ENCODE data around the gene CNKSR2.
A peak's percentile ranks its signal among the peaks of the same experiment; 100 is the strongest.
"Not testable (repeated sequence)": the region's sequence is repeated elsewhere in the genome, so short reads cannot be mapped to it uniquely, and the experiment has no call there.

Gene CNKSR2

DNA sequence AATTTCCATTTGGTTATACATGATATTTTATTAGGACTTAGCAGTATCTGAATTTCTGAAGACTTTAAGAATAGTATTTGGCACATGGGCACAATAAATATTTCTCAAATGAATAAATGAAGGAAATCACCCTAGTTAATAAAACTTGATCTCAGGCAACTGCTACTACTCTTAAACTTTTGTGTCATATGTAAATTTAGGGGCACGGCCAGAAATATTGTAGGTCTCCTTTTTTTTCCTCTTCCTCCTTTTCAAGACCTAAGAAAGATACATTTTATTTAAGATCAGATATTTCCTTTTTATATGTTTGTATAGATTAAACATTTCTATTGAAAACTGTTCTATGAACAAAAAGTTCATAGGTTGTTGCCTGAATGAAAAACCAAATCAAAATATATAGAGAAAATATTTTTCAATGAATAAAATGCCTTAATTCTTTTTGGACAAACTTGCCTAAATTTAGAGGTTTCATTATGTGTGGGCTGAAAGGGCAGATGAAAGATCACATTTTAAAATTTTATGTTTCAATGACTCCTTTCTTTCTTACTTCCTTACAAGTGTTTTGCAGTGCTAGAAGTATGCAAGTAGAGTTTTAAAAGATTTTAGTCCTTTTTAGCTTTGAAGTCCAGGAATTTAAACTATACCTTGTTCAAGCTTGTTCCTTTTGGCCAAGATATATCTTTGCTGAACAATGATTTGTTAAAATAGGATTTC lies 26.3 kb downstream of the CNKSR2 start:
- Mint-ChIP-seq H3K4me1 (ENCODE audit: low read depth) (peaks cover 19% of the 10 kb centered on the region), H3K27ac (no peak overlapping the region), H3K36me3 (ENCODE audit: low read depth) (no peaks in the 10 kb centered on the region), H3K4me3 (no peak overlapping the region), H3K9me3 (no peaks in the 10 kb centered on the region), H3K27me3 (no peaks in the 10 kb centered on the region)

DNA sequence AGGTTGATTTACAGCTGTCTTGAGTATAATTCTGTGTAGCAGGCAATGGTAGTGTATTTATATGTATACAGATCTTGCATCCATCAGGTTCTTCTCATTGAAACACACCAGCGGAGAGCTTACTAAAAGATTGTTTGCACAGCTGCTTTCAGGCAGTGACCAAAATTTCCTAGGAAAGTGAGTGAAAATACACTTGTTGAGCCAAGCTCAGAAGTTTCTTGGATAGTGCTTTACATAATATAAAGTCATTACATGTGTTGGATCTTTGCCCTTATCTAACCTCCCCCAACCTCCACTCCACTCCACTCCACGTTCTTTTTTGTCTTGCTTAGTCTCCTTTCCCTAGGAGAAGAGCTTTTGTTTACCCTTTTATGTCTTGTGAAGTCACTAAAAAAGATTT lies 34.1 kb downstream of the CNKSR2 start:
- Mint-ChIP-seq H3K36me3 (ENCODE audit: low read depth) (no peaks in the 10 kb centered on the region), H3K4me1 (ENCODE audit: low read depth) (peaks cover 11% of the 10 kb centered on the region), H3K4me3 (no peak overlapping the region), H3K27me3 (no peaks in the 10 kb centered on the region), H3K27ac (no peak overlapping the region), H3K9me3 (no peaks in the 10 kb centered on the region)

DNA sequence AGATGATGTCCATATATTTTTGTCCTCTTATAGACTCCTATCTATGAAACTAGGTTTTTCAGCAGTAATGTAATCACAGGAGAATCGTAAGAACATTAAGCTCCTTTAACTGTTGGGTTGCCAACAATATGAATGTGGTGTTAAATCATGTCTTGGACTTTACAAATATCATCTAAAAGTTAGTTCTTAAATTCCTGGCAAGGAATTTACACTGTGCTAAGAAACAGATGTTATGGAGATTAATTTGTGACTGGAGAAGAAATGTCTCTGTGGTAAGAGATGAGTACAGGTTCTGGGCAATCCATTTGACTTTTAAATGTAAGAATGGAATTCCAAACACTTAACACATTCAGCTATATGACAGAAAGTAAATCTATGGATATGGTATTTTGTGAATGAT lies 34.6 kb downstream of the CNKSR2 start:
- Mint-ChIP-seq H3K36me3 (ENCODE audit: low read depth) (peaks cover 4% of the 10 kb centered on the region), H3K27ac (no peak overlapping the region), H3K4me3 (no peak overlapping the region), H3K27me3 (no peaks in the 10 kb centered on the region), H3K4me1 (ENCODE audit: low read depth) (peaks cover 11% of the 10 kb centered on the region), H3K9me3 (no peaks in the 10 kb centered on the region)

DNA sequence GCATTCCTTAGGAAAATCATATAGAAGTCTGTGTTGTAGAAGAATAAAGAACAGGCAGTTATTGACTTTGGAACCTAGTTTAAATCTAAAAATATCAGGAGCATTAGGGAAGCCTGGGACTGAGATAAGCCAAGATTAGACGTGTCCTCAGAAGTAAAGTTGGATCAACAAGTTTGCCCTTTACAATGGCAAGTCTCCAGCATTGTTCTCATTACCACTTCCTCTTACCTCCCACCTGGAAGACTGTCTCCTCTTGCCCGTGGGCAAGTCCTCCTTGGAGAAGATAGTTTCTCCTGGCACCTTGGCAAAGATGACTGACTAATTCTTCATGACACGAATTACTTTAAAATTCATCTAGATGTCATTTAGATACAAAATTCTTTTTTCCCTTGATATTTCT lies 37.8 kb downstream of the CNKSR2 start:
- H3K27ac Mint-ChIP-seq, result no peak overlapping the region
- H3K4me1 Mint-ChIP-seq (ENCODE audit: low read depth), result peaks cover 11% of the 10 kb centered on the region
- peaks cover 16% of the 10 kb centered on the region for H3K36me3 Mint-ChIP-seq (ENCODE audit: low read depth)
- H3K27me3 Mint-ChIP-seq, result no peaks in the 10 kb centered on the region
- no peak overlapping the region for H3K4me3 Mint-ChIP-seq
- H3K9me3 Mint-ChIP-seq, result peaks cover 11% of the 10 kb centered on the region

DNA sequence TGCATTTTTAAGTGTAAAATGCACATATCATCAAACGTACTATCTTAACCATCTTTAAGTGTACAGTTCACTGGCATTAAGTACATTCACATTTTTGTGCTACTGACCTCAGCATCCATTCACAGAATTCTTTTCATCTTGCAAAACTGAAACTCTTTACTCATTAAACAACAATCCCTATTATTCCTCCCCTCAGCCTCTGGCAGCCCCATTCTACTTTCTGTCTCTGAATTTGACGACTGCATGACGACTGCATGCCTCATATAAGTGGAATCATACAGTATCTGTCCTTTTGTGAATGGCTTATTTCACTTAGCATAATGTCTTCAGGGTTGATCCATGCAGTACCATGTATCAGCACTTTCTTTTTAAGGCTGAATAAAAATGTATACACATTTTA lies 38.7 kb downstream of the CNKSR2 start:
- Mint-ChIP-seq H3K4me3 (no peak overlapping the region), H3K27ac (no peak overlapping the region), H3K4me1 (ENCODE audit: low read depth) (peaks cover 6% of the 10 kb centered on the region), H3K36me3 (ENCODE audit: low read depth) (peaks cover 21% of the 10 kb centered on the region), H3K27me3 (no peaks in the 10 kb centered on the region), H3K9me3 (peaks cover 13% of the 10 kb centered on the region)

DNA sequence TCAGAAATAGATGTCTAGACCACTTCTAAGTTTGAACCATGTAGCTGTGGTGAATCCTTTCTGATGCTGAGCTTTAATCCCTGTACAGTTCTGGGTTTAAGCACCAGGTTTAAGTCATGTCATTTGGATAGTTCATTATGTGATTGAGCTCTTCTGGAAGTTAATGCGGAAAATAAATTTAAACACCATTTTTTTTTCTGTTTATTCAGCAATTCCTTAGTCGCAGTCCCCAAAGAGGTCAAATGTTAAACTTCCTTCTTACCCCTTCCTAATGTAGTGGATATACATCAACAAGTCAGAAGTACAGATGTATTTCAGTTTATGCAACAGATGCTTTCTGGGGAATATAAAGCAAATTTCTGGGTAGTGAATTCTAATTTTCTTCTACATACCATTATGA lies 52.9 kb downstream of the CNKSR2 start:
- Mint-ChIP-seq H3K9me3 (no peaks in the 10 kb centered on the region), H3K4me3 (no peak overlapping the region), H3K36me3 (ENCODE audit: low read depth) (peaks cover 12% of the 10 kb centered on the region), H3K4me1 (ENCODE audit: low read depth) (no peaks in the 10 kb centered on the region), H3K27me3 (no peaks in the 10 kb centered on the region), H3K27ac (no peak overlapping the region)

DNA sequence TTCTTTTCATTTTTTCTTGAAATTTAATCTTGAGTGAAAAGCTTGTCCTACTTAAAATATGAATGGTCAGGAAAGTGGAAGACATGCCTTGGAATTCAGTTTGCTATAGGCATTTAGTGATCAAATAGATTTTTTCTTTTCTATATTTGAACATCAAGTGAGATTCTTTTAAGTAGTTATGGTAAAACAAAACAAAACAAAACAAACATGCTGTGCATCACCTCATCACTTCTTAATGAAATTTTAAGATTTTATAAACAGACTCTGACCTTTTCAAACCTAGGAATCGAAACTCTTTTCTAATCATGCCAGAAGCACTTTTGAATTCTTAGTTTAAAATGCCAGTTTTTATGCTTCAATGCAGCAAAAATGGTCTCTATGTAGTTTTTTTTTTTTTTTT lies 62.8 kb downstream of the CNKSR2 start:
- Mint-ChIP-seq H3K4me1 (ENCODE audit: low read depth) (peaks cover 29% of the 10 kb centered on the region), H3K4me3 (no peak overlapping the region), H3K9me3 (no peaks in the 10 kb centered on the region), H3K27ac (no peak overlapping the region), H3K27me3 (no peaks in the 10 kb centered on the region), H3K36me3 (ENCODE audit: low read depth) (no peaks in the 10 kb centered on the region)

DNA sequence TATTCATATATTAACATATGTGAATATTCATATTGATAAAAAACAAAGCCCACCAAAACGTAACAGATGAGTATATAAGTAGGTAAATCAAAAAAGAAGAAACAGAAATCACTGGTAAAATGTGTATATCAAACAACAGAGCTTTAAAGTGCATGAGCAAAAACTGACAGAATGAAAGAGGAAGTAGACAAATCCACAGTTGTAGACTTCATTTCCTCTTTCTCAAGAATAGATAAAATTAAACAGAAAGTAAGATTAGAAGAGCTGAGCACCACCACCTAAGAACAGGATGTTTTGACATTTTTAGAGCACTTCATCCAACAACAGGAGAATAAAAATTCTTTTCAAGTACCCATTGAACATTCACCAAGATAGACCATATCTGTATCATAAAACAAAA lies 64.6 kb downstream of the CNKSR2 start:
- no peaks in the 10 kb centered on the region for H3K27me3 Mint-ChIP-seq
- peaks cover 29% of the 10 kb centered on the region for H3K4me1 Mint-ChIP-seq (ENCODE audit: low read depth)
- H3K9me3 Mint-ChIP-seq, result no peaks in the 10 kb centered on the region
- peak overlapping the region; percentile 79 for H3K4me3 Mint-ChIP-seq
- H3K36me3 Mint-ChIP-seq (ENCODE audit: low read depth), result no peaks in the 10 kb centered on the region
- peak overlapping the region; percentile 75 for H3K27ac Mint-ChIP-seq

DNA sequence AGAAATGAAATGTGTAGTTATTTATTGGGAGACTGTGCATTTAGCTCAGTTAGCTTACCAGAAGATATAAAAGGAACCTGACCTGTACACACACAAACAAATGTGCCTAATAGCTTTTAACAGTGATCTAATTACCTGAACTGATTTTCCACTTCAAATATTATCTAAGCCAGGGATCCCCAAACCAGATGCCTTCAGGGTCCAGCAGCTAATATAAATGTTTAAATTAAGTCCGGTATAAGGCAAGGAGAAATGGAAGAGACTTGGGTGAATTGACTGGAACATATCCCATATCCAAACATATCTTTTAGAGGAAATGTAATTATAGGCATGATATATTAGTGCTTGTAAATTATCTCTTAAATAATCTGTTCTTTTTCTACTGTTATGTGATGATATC lies 66.7 kb downstream of the CNKSR2 start:
- Mint-ChIP-seq H3K36me3 (ENCODE audit: low read depth) (no peaks in the 10 kb centered on the region), H3K27ac (no peak overlapping the region), H3K27me3 (no peaks in the 10 kb centered on the region), H3K4me3 (no peak overlapping the region), H3K9me3 (no peaks in the 10 kb centered on the region), H3K4me1 (ENCODE audit: low read depth) (peaks cover 29% of the 10 kb centered on the region)

DNA sequence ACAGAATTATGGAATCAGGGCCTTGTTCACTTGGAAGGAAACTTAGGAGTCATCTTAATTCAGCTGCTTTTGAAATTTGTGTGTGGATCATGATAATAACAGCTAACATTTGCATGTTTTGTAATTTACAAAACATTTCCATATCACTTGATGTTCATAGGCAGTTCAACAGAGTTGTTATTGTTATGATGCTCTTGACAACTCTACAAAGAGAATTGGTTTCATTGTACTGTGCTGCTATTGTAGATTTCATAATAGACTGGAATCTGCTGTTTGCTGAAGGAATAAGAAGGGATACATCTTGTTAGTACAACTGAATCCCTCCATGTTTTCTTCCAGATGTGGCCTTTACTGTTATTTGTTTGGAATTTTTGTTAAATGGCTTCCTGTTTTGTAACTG lies 83.5 kb downstream of the CNKSR2 start:
- Mint-ChIP-seq H3K36me3 (ENCODE audit: low read depth) (peaks cover 17% of the 10 kb centered on the region), H3K27ac (no peak overlapping the region), H3K9me3 (peaks cover 4% of the 10 kb centered on the region), H3K27me3 (no peaks in the 10 kb centered on the region), H3K4me3 (no peak overlapping the region), H3K4me1 (ENCODE audit: low read depth) (no peaks in the 10 kb centered on the region)

DNA sequence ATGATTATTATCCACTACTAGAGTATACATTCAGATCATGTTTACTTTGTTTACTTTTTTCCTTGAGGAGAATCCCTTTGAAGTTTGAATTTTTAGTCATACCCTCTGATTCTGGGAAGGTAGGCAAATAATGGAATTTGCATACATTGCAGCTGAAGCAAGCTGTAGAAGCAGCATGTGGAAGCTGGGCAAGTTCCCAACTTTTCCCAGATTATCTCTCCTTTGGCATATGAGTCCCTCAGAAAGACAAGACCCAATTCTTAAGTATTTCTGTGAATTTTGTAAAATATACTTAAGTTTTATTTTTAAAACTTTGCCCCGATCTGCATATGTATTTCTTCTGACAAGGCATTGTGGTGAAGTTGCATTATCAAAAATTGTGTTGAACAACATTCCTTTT lies 94.9 kb downstream of the CNKSR2 start:
- Mint-ChIP-seq H3K4me3 (no peak overlapping the region), H3K27ac (no peak overlapping the region), H3K36me3 (ENCODE audit: low read depth) (peaks cover 3% of the 10 kb centered on the region), H3K4me1 (ENCODE audit: low read depth) (no peaks in the 10 kb centered on the region), H3K27me3 (no peaks in the 10 kb centered on the region), H3K9me3 (no peaks in the 10 kb centered on the region)

DNA sequence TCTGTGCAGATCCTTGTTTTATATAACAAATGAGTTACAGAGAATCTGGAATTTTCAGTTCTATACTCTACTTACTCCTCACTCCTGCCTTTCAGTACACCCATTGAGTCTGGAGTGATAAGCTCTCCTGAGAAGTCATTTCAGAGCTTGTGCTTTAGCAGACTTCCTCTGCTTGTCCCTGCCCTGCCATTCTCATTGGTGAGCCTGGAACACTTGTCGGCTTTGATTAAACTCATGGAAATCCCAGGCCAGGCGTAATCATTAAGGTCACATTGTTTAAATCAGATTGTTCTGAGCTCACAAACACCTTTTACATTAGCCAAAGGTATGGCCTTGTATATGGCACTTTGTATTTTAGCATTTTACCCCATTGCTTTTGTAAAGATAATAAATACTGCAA lies 102.7 kb downstream of the CNKSR2 start:
- no peaks in the 10 kb centered on the region for H3K4me1 Mint-ChIP-seq (ENCODE audit: low read depth)
- peaks cover 3% of the 10 kb centered on the region for H3K36me3 Mint-ChIP-seq (ENCODE audit: low read depth)
- H3K27me3 Mint-ChIP-seq, result no peaks in the 10 kb centered on the region
- H3K27ac Mint-ChIP-seq, result no peak overlapping the region
- H3K9me3 Mint-ChIP-seq, result no peaks in the 10 kb centered on the region
- H3K4me3 Mint-ChIP-seq, result no peak overlapping the region

DNA sequence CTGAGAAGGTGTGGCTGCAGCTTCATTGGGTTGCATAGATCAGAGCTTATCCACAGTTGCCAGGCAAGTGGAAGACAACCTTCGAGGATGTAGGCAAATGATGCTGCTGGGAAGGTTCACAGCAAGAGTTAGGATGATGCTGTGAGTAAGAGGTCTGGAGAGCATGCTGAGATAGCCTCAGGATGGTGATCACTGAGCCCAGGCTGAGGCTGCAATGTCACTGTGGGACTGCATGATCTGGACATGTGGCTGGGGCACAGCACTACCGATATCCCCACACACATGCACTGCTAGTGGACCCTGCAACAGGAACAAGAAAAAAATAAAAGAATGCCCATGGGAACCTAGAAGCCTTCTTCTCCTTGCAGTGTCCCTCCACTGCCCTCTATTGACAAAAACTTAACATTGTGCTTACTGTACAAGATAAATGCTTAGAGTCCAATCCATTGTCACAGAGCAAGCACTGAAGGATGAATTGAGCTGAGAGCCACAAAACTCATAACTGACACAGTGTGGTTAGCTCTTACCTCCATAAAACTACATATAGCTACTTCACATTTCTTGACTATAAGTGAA lies 105.6 kb downstream of the CNKSR2 start:
- H3K4me1 Mint-ChIP-seq (ENCODE audit: low read depth), result no peaks in the 10 kb centered on the region
- no peak overlapping the region for H3K4me3 Mint-ChIP-seq
- H3K27ac Mint-ChIP-seq, result no peak overlapping the region
- H3K9me3 Mint-ChIP-seq, result no peaks in the 10 kb centered on the region
- no peaks in the 10 kb centered on the region for H3K27me3 Mint-ChIP-seq
- H3K36me3 Mint-ChIP-seq (ENCODE audit: low read depth), result no peaks in the 10 kb centered on the region

DNA sequence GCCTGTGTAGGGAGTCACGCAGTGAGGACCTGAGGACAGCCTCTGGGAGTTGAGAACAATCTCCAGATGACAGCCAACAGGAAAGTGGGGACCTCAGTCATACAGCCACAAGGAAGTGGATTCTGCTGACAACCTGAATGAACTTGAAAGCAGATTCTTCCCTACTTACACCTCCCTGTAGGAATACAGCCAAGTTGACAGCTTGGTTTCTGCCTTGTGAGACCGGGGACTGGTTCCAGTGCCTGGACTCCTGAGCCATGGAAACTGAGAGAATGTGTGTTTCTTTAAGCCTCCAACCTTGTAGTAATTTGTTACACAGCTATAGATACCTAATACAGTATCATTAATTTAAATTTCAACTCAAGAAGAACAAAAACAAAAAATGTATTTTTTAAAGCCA lies 107.5 kb downstream of the CNKSR2 start:
- no peaks in the 10 kb centered on the region for H3K36me3 Mint-ChIP-seq (ENCODE audit: low read depth)
- H3K4me3 Mint-ChIP-seq, result no peak overlapping the region
- no peaks in the 10 kb centered on the region for H3K27me3 Mint-ChIP-seq
- no peak overlapping the region for H3K27ac Mint-ChIP-seq
- no peaks in the 10 kb centered on the region for H3K9me3 Mint-ChIP-seq
- no peaks in the 10 kb centered on the region for H3K4me1 Mint-ChIP-seq (ENCODE audit: low read depth)

DNA sequence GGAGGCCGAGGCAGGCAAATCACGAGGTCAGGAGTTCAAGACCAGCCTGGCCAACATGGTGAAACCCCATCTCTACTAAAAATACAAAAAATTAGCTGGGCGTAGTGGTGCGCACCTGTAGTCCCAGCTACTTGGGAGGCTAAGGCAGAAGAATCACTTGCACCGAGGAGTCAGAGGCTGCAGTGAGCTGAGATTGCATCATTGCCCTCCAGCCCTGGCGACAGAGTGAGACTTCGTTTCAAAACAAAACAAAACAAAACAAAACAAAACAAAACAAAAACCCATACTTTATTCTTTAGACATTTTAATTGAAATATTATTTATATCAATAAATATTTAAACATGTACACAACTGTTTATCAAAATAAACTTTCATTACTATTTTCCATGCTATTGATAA lies 109.8 kb downstream of the CNKSR2 start:
- not testable (repeated sequence) for H3K27me3 Mint-ChIP-seq; H3K4me3 Mint-ChIP-seq; H3K9me3 Mint-ChIP-seq; H3K36me3 Mint-ChIP-seq (ENCODE audit: low read depth); H3K27ac Mint-ChIP-seq; H3K4me1 Mint-ChIP-seq (ENCODE audit: low read depth)

DNA sequence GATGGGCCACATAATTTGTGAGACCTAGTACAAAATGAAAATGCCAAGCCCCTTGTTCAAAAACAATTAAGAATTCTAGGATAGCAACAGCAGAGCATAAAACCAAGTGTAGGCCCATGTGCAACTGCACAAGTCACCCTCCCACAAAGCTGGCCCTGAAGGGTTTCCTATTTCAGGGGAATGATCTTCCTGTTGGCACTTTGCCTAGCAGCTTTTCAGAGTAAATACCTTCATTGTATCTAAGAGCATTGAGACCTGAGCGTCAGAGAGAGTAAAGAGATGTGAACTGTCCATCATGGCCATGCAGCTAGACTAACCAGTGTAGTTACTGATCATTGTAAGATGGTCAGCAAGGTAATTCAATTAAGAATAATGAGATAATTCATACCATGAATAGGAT lies 113.6 kb downstream of the CNKSR2 start:
- Mint-ChIP-seq H3K27ac (no peak overlapping the region), H3K36me3 (ENCODE audit: low read depth) (no peaks in the 10 kb centered on the region), H3K27me3 (no peaks in the 10 kb centered on the region)

More for the DNA sequence above, 113.6 kb downstream of the CNKSR2 start:
- no peaks in the 10 kb centered on the region for H3K4me1 Mint-ChIP-seq (ENCODE audit: low read depth)
- no peaks in the 10 kb centered on the region for H3K9me3 Mint-ChIP-seq
- H3K4me3 Mint-ChIP-seq, result no peak overlapping the region

Measured in stimulated activated naive CD8-positive, alpha-beta T cell treated with anti-CD3 and anti-CD28 coated beads, Interleukin-15, Interleukin-2, amounts not matched to agents 100 ng/mL and 50 ng/mL, for 24 hours (primary cell).